Endothelial cell of umbilical vein (primary cell): ENCODE data around the gene KYAT1.

Experiments
- EZH2 ChIP-seq: IDR thresholded peaks from 2 replicates; pipeline ENCODE4 v1.6.1; 2012; ENCODE audit warnings: borderline replicate concordance, low read depth, mild to moderate bottlenecking, moderate library complexity, low read length, inconsistent platforms; ENCODE audit not compliant: severe bottlenecking
- FOS ChIP-seq: IDR thresholded peaks from 2 replicates; pipeline ENCODE4 v1.6.1; 2011; ENCODE audit warnings: mild to moderate bottlenecking, low read length, moderate library complexity, borderline replicate concordance; ENCODE audit not compliant: insufficient read depth
- GATA2 ChIP-seq: IDR thresholded peaks from 2 replicates; pipeline ENCODE4 v1.7.0; 2011; ENCODE audit warnings: low read depth, mild to moderate bottlenecking, moderate library complexity, mixed read lengths, low read length; ENCODE audit not compliant: insufficient read length, insufficient read depth
- MYC ChIP-seq: IDR thresholded peaks from one replicate; pipeline ENCODE4 v1.6.1; 2011; ENCODE audit warnings: mild to moderate bottlenecking, low read depth, low read length
- POLR2A ChIP-seq: IDR thresholded peaks from 2 replicates; pipeline ENCODE4 v1.6.1; 2012; ENCODE audit warnings: low read depth, mild to moderate bottlenecking, control low read depth, low read length
- POLR2AphosphoS5 ChIP-seq: IDR thresholded peaks from 2 replicates; pipeline ENCODE4 v1.6.1; 2012; ENCODE audit warnings: low read depth, mild to moderate bottlenecking, control low read depth, low read length, moderate library complexity; ENCODE audit not compliant: insufficient read depth
- TF ChIP-seq, protein P1 (sequence below), 2 donors: IDR thresholded peaks; 1 replicate in 1 of 2; 2 replicates in 1 of 2; pipeline ENCODE4 v1.5.1; 2011; ENCODE audit warnings: low read length in 2 of 2, mild to moderate bottlenecking in 2 of 2, moderate library complexity in 2 of 2, control low read depth in 1 of 2, inconsistent platforms in 1 of 2, low read depth in 1 of 2; ENCODE audit not compliant: insufficient read depth in 1 of 2; ENCODE audit errors: extremely low read depth in 1 of 2
- TF ChIP-seq, protein P2 (sequence below): IDR thresholded peaks from 2 replicates; pipeline ENCODE4 v1.6.1; 2011; ENCODE audit not compliant: insufficient read depth, insufficient read length

DNA sequence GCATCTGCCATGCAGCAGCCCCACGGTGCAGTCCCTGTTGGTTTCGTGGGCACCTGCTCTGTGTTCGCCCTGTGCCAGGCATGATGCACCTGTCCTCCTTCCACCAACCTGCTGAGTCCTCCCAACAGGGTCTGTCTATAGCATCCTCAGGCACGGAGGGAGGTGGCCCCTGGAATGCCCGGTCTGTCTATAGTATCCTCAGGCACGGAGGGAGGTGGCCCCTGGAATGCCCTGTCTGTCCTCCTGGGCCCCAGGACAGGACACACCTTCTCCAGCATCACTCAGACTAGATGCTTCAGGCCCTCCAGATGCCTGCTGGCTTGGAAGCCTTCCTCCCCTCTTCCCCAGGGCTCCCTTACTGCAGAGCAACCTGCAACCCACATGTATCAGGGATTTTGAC, 29.2 kb upstream of the KYAT1 start:
- TF ChIP-seq, protein P1, sequence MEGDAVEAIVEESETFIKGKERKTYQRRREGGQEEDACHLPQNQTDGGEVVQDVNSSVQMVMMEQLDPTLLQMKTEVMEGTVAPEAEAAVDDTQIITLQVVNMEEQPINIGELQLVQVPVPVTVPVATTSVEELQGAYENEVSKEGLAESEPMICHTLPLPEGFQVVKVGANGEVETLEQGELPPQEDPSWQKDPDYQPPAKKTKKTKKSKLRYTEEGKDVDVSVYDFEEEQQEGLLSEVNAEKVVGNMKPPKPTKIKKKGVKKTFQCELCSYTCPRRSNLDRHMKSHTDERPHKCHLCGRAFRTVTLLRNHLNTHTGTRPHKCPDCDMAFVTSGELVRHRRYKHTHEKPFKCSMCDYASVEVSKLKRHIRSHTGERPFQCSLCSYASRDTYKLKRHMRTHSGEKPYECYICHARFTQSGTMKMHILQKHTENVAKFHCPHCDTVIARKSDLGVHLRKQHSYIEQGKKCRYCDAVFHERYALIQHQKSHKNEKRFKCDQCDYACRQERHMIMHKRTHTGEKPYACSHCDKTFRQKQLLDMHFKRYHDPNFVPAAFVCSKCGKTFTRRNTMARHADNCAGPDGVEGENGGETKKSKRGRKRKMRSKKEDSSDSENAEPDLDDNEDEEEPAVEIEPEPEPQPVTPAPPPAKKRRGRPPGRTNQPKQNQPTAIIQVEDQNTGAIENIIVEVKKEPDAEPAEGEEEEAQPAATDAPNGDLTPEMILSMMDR (IDR thresholded peaks at IDR 0.05; ENCODE audit: extremely low read depth in 1 of 2, insufficient read depth in 1 of 2, low read depth in 1 of 2, low read length in 2 of 2): no peak
- TF ChIP-seq POLR2A (no peak), POLR2AphosphoS5 (no peak), EZH2 (no peak), MYC (no peak), FOS (no peak), GATA2 (no peak)
- TF ChIP-seq, protein P2, sequence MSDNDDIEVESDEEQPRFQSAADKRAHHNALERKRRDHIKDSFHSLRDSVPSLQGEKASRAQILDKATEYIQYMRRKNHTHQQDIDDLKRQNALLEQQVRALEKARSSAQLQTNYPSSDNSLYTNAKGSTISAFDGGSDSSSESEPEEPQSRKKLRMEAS: no peak
